ENCODE data around the gene FREM1. TPM values are rescaled to one million over a fixed set of nuclear protein-coding genes. Genes with fewer than 3 reads are reported as not detected.

Gene FREM1
- total and polyA plus RNA-seq, 10 of the 15 experiments (the other 5 are each of a cell fraction or from before 2014, with no cell fraction given) = 0.01 to 0.16 (median 0.08) TPM; not detected in 7

DNA sequence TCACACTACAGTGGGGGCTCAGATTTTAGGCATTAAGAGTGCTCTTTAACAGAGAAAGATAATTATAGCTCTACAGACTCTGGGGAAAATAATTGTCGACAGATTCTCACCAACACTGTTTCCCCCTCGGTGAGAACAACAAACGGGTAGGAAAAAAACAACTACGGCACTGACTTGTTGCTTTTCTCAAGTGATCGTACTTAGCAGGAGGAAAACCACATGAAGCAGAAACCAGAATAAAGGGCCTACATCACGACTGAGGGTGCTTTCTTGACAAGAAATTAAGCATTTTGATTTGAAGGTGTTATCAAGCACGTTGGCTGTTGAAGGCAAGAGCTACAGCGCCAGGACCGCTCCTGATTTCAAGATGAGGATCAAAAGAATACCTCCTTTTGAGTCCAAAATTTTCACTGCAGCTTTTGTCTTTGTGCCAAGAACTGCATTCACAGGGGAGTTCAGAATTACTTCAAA is 160.5 kb downstream of the FREM1 start:
- RAD21 ChIA-PET (ENCODE audit: unreplicated experiment) = no interaction called here
- no peaks in the 10 kb centered on the region for H3K4me1 ChIP-seq (ENCODE audit: control insufficient read depth, insufficient read depth, low read length)
- H3K9me3 ChIP-seq (replicated peaks; ENCODE audit: control insufficient read depth, insufficient read depth, low read length) = no peaks in the 10 kb centered on the region
- H3K4me2 ChIP-seq (ENCODE audit: control insufficient read depth, insufficient read depth) = no peak overlapping the region
- H3K4me3 ChIP-seq = no peak overlapping the region
- intact Hi-C loops (cut with micrococcal nuclease; ENCODE audit: unreplicated experiment) = no loop called here
- H3K27ac ChIP-seq (ENCODE audit: control insufficient read depth, insufficient read depth) = no peak overlapping the region
- in situ Hi-C loops (cut with MboI) = no loop called here
- no peak for FAIRE-seq
- WGBS (ENCODE audit: insufficient coverage, insufficient replicate concordance, low lambda C conversion rate, missing lambda C conversion rate) = 65% methylated on average over 9 of the region's 9 CpGs
- no peaks in the 10 kb centered on the region for H4K20me1 ChIP-seq (ENCODE audit: control insufficient read depth, insufficient read depth)
- no TSS peak for BruUV-seq (replicated peaks)
- POLR2A ChIA-PET = no interaction called here
- no peak for DNase-seq (ENCODE audit: low read depth, low spot score)
- H3K79me2 ChIP-seq (ENCODE audit: control insufficient read depth, insufficient read depth, low read length) = no peaks in the 10 kb centered on the region
- H2AFZ ChIP-seq (ENCODE audit: control insufficient read depth, low read depth, low read length) = no peak overlapping the region
- CTCF ChIA-PET = interaction anchor here (1.6 kb wide), 1 partner anchor 19 kb away, joined by 5 read pairs; no protein-coding TSS in a partner anchor
- no peaks in the 10 kb centered on the region for H3K36me3 ChIP-seq (ENCODE audit: control insufficient read depth in 2 of 2, insufficient read depth in 2 of 2, low read length in 1 of 2)
- ATAC-seq = no peak
- H3K9ac ChIP-seq (ENCODE audit: control insufficient read depth, insufficient read depth, low read length) = no peak overlapping the region
- no peaks in the 10 kb centered on the region; a peak in 2 of 4 replicates for H3K27me3 ChIP-seq (replicated peaks in 1 of 2; ENCODE audit: control insufficient read depth in 2 of 2, insufficient read depth in 2 of 2, low read length in 1 of 2)
- SMC1A ChIA-PET (ENCODE audit: uncharacterized antibody, unreplicated experiment) = interaction anchor here (1.3 kb wide), 1 partner anchor 135 kb away, joined by 4 read pairs; no protein-coding TSS in a partner anchor
- TF ChIP-seq LARP7 (IDR thresholded peaks at IDR 0.05) (no peak), SMAD1 (IDR thresholded peaks at IDR 0.05; ENCODE audit: low read depth, partially characterized antibody) (no peak), POLR2AphosphoS5 (IDR thresholded peaks at IDR 0.05; ENCODE audit: low read length) (no peak), MYC (IDR thresholded peaks at IDR 0.05; ENCODE audit: insufficient read depth, insufficient read length, insufficient replicate concordance, low read length, severe bottlenecking) (no peak), RCOR1 (conservative IDR thresholded peaks at IDR 0.05; ENCODE audit: low read depth, low read length) (no peak), MTA2 (IDR thresholded peaks at IDR 0.05; ENCODE audit: low read depth) (no peak), TAF1 (IDR thresholded peaks at IDR 0.05; ENCODE audit: borderline replicate concordance, low read depth, low read length) (no peak), PML (IDR thresholded peaks at IDR 0.05; ENCODE audit: low read length) (no peak), EP300 (IDR thresholded peaks at IDR 0.05; ENCODE audit: borderline replicate concordance in 1 of 2, control insufficient read depth in 1 of 2, low read depth in 2 of 2, low read length in 2 of 2) (no peak), SREBF2 (IDR thresholded peaks at IDR 0.05; ENCODE audit: low read length) (no peak), ZBTB11 (CRISPR knock-in tag; IDR thresholded peaks at IDR 0.05) (no peak)
- TF ChIP-seq, protein P1, sequence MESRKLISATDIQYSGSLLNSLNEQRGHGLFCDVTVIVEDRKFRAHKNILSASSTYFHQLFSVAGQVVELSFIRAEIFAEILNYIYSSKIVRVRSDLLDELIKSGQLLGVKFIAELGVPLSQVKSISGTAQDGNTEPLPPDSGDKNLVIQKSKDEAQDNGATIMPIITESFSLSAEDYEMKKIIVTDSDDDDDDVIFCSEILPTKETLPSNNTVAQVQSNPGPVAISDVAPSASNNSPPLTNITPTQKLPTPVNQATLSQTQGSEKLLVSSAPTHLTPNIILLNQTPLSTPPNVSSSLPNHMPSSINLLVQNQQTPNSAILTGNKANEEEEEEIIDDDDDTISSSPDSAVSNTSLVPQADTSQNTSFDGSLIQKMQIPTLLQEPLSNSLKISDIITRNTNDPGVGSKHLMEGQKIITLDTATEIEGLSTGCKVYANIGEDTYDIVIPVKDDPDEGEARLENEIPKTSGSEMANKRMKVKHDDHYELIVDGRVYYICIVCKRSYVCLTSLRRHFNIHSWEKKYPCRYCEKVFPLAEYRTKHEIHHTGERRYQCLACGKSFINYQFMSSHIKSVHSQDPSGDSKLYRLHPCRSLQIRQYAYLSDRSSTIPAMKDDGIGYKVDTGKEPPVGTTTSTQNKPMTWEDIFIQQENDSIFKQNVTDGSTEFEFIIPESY (IDR thresholded peaks at IDR 0.05) = no peak
- TF ChIP-seq, protein P2, sequence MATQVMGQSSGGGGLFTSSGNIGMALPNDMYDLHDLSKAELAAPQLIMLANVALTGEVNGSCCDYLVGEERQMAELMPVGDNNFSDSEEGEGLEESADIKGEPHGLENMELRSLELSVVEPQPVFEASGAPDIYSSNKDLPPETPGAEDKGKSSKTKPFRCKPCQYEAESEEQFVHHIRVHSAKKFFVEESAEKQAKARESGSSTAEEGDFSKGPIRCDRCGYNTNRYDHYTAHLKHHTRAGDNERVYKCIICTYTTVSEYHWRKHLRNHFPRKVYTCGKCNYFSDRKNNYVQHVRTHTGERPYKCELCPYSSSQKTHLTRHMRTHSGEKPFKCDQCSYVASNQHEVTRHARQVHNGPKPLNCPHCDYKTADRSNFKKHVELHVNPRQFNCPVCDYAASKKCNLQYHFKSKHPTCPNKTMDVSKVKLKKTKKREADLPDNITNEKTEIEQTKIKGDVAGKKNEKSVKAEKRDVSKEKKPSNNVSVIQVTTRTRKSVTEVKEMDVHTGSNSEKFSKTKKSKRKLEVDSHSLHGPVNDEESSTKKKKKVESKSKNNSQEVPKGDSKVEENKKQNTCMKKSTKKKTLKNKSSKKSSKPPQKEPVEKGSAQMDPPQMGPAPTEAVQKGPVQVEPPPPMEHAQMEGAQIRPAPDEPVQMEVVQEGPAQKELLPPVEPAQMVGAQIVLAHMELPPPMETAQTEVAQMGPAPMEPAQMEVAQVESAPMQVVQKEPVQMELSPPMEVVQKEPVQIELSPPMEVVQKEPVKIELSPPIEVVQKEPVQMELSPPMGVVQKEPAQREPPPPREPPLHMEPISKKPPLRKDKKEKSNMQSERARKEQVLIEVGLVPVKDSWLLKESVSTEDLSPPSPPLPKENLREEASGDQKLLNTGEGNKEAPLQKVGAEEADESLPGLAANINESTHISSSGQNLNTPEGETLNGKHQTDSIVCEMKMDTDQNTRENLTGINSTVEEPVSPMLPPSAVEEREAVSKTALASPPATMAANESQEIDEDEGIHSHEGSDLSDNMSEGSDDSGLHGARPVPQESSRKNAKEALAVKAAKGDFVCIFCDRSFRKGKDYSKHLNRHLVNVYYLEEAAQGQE (IDR thresholded peaks at IDR 0.05; ENCODE audit: low read depth, low read length) = no peak
- TF ChIP-seq, protein P3, sequence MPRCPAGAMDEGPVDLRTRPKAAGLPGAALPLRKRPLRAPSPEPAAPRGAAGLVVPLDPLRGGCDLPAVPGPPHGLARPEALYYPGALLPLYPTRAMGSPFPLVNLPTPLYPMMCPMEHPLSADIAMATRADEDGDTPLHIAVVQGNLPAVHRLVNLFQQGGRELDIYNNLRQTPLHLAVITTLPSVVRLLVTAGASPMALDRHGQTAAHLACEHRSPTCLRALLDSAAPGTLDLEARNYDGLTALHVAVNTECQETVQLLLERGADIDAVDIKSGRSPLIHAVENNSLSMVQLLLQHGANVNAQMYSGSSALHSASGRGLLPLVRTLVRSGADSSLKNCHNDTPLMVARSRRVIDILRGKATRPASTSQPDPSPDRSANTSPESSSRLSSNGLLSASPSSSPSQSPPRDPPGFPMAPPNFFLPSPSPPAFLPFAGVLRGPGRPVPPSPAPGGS (IDR thresholded peaks at IDR 0.05; ENCODE audit: borderline replicate concordance, insufficient read depth, low read depth, low read length, poor library complexity, severe bottlenecking) = no peak
